DND-41 (cell line): ENCODE measurements around the gene PTGES2.

Experiments used
- CTCF ChIP-seq: IDR thresholded peaks from 2 replicates; pipeline ENCODE4 v1.5.1; 2012; ENCODE audit warnings: borderline replicate concordance, low read length, moderate library complexity, mild to moderate bottlenecking; ENCODE audit not compliant: poor library complexity, severe bottlenecking; ENCODE audit errors: extremely low read depth
- EZH2 ChIP-seq: IDR thresholded peaks from 3 replicates; pipeline ENCODE4 v1.6.1; 2012; ENCODE audit warnings: borderline replicate concordance, low read depth, mild to moderate bottlenecking, moderate library complexity, low read length, inconsistent platforms; ENCODE audit not compliant: severe bottlenecking

DNA sequence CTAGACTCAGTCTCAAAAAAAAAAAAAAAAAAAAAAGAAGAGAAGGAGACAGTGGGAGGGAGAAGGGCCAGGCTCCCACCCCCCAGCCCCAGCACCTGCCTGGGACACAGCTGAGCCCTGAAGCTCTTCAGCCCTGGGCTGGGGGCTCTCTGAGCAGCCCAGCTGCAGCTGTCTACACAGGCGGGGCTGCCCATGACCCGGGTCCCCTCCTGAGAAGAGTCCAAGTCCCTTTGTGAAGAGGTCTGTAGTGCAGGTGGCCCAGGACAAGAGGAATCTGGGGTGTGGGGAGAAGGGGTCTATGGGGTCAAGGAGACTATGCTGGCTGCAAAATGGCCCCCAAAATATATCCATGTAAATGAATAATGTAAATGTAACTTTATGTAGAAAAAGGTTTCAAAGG is 15.1 kb upstream of the PTGES2 start:
- TF ChIP-seq CTCF, result no peak
- no peak for TF ChIP-seq EZH2
